Activated naive CD4-positive, alpha-beta T cell treated with Interleukin-2 at 50 U/mL for 16 hours (primary cell): Measurements from ENCODE around the gene DDX21.
A peak's percentile ranks its signal among the peaks of the same experiment; 100 is the strongest.
"Not testable (repeated sequence)": the region's sequence is repeated elsewhere in the genome, so short reads cannot be mapped to it uniquely, and the experiment has no call there.

ENCODE experiments used
- DNase-seq: peaks from one replicate; pipeline ENCODE4 v3.0.0-alpha.2; 2020

The DDX21 gene

DNA sequence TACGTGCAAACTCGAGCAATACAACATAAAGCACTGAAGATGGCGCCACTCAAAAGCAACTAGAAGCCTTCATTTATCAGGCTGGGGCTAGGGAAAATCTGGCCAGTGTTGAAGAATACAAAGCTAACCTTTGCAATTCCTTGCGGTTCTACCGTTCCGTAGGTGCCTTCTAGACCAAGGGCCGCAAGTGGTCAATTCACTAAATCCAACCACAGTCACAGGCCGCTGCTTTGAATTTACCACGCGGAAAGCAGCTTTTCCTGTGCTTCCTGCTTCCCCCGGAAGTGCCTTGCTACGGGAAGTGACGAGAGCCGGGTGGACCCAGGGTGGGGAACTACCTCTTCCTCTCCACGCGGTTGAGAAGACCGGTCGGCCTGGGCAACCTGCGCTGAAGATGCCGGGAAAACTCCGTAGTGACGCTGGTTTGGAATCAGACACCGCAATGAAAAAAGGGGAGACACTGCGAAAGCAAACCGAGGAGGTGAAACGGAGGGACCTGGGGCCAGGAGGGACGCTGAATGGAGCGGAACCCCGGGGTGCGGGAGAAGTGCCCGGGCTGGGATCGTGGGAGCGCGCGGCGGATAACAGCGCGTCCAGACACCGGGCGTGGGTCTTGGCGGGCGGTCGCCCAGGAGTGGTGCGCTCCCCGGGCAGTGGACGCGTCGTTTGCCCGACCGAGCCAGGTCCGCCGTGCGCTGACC lies at the start of gene DDX21:
TSS of gene DDX21 (plus strand) at position 339 of the 701 bp plus-strand sequence. CDS start at position 395, 56 bp downstream.
- DNase-seq = peak; percentile 91

DNA sequence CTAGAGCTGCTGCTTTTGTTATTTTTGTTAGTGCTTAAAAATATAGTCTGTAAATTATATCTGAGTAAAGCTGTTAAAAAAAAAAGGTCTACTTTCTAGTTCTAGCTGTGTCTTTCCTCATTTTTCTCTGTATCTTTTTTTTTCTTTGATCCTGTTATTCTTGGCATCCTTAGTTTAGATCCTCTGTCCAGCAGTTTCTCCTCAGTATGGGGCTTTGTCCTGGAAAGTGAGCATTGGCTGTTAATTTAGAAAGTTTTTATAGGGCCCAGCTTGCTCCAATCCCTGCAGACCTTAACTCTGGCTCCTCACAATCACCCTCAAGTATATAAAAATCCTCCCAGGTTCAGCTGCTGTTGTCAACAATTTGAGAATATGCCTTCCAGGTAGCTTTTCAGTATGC lies 31.4 kb upstream of the DDX21 start:
- no peak for DNase-seq

DNA sequence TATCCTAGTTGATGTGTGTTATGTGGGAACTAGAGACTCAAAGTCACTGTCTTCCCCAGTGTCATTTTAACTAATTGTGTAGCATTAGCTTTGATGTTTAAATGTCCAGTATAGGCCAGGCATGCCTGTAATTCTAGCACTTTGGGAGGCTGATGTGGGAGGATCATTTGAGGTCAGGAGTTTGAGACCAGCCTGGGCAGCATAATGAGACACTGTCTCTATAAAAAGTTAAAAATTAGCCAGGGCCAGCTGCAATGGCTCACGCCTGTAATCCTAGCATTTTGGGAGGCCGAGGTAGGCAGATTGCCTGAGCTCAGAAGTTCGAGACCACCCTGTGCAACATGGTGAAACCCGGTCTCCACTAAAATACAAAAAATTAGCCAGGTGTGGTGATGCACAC lies 30.5 kb upstream of the DDX21 start:
- no peak for DNase-seq

DNA sequence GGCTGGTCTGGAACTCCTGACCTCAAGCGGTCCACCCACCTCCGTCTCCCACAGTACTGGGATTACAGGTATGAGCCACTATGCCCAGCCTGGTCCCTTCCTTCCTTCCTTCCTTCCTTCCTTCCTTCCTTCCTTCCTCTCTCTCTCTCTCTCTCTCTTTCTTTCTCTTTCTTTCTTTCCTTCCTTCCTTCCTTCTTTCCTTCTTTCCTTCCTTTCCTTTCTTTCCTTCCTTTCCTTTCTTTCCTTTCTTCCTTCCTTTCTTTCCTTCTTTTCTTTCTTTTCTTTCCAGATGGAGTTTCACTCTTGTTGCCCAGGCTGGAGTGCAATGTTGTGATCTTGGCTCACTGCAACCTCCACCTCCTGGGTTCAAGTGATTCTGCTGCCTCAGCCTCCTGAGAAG lies 26.8 kb upstream of the DDX21 start:
- DNase-seq = not testable (repeated sequence)

DNA sequence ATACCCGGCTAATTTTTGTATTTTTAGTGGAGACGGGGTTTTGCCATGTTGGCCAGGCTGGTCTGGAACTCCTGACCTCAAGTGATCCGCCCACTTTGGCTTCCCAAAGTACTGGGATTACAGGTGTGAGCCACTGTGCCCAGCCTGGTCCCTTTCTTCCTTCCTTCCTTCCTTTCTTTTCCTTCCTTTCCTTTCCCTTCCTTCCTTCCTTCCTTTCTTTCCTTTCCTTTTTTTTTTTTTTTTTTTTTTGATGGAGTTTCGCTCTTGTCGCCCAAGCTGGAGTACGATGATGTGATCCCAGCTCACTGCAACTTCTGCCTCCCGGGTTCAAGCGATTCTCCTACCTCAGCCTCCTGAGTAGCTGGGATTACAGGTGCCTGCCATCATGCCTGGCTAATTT lies 26.1 kb upstream of the DDX21 start:
- not testable (repeated sequence) for DNase-seq

DNA sequence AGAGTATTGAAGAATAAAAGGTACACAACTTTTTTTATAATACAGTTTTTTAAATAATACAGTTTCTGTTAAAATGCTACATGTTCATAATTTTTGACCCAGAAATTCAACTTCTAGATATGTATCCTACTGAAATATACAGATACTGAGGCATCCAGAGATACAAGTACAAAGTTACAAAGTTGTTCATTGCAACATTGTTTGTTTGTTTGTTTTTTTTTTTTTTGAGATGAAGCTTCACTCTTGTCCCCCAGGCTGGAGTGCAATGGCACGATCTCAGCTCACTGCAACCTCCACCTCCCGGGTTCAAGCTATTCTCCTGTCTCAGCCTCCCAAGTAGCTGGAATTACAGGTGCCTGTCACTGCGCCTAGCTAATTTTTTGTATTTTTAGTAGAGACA lies 23.1 kb upstream of the DDX21 start:
- not testable (repeated sequence) for DNase-seq

DNA sequence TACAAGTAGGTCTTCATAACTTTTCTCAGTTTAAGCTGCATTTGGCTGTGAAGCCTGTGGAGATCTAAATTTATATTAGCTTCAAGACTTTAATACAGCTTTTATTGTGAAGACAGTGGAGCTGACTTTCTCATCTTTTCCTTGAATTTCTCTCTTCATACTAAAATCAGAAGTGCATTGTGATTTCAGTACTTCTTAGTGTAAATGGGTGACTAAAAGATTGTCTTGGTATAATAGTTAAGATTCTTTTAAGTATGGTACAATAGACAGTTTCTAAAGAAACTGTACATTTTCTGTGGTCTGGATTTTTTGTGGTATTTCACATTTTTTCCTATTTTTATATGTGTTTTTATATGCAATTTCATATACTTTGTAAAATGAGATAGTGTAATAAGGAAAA lies 21.0 kb upstream of the DDX21 start:
- DNase-seq = no peak

DNA sequence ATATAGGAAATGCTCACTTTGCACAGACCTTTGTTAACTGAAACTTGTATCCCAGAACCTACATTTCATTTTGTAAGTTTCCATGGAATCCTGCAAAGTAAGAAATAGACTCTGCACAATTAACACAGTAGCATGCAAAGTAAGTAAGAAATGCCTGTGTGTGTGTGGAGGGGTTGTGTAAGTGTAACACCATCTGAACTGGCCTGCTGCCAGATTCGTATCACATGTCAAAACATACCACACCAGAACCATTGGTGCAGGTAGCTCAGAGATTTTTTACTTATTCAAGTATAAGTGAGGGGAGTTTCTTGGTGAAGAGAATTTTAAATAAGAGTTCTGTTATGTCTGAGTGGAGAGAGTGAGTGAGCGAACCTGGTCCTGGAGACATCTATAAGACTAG lies 17.9 kb upstream of the DDX21 start:
- no peak for DNase-seq

DNA sequence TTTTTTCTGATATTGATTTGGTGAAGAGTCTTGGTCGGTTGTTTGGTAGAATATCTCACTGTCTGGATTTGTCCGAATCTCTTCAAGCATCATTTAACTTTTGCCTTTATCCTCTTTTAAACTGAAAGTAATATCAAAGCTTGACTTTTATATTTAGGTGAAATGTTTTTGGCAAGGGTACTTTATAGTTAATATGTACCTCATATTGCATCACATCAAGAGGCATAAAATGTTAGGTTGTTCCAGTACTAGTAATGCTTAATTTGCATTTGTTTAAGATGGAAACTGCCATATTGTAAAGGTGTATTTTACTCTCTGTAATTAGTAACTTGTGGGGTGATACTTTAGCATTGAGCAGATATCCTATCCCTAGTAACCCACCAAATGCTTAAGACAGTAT lies 17.1 kb upstream of the DDX21 start:
- DNase-seq = no peak

DNA sequence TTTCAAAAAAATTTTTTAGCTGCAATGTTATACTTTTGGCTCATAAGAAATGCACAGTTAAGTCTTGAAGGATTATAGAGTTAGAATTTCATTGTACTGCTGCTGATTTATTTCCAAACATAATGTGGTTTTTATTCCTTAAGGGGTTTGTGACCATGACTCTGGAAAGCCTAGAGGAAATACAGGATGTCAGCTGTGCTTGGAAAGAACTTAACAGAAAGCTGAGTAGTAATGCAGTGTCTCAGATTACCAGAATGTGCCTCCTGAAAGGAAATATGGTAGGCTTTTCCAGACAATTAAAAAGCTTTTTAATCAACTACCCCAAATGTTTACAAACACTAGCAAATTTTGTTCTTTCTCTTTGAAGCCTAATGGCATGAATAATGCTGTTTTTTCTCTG lies 15.1 kb upstream of the DDX21 start:
- not testable (repeated sequence) for DNase-seq

DNA sequence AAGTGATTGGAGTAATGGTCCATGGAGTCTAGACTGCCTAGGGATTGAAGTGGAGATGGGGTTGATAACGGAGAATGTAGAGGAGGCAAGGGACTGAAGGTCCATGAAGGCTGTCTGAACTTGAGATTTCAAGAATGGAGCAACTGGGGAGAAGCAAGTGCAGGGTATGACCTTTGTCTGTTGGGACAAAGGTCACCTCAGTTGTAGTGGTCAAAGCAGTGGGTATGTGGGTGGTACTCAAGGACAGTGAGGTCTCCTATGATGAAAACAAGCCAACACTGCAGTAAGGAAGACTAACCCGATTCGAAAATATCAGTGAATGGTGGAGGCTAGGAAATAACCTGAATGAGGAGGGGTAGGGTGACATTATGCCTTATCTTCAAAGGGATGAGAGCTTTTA lies 5.4 kb upstream of the DDX21 start:
- DNase-seq = no peak

DNA sequence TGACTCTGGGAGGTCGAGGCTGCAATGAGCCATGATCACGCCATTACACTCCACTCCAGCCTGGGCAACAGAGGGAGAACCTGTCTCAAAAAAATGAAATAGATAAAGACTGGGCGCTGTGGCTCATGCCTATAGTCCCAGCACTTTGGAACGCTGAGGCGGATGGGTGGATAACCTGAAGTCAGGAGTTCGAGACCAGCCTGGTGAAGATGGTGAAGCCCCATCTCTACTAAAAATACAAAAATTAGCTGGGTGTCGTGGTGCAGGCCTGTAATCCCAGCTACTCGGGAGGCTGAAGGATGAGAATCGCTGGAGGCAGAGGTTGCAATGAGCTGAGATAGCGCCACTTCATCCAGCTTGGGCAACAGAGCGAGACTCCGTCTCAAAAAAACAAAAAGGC lies 1.1 kb upstream of the DDX21 start:
- DNase-seq = no peak

DNA sequence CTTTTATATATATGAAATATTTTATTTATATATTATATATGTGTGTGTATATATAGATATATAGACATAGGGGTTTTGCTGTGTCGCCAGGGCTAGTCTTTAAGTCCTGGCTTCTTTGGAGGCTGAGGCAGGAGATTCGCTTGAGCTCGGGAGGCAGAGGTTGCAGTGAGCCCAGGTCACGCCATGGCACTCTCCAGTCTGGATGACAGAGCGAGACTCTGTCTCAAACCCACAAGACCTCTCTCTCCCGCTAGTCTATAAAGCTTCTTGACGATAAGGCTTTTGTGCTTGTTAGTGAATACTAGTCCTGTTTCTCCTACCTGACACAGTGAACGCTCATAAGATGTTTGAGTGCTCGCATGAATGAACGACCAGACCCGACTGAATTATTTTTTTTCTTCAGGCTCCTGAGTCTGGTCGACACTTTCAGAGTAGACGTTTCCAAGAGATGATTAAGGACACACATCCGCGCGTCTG lies 577 bp upstream of the DDX21 start:
- peak; percentile 20 for DNase-seq

DNA sequence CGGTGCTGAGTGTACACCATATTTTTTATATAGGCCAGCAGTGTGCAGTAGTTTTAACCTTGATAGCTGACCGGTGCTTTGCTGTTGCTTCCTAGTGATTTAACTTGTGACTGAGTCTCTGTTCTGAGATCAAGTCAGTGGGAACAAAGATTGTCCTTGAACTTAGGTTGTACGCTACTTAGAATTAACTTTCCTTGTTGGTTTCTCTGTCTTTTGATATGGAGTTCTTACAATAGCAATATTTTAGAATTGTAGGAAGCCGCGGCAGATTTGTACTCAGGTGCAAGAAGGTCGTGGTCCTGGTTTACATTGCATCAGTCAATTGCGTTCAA lies 1.3 kb downstream of the DDX21 start:
- no peak for DNase-seq

DNA sequence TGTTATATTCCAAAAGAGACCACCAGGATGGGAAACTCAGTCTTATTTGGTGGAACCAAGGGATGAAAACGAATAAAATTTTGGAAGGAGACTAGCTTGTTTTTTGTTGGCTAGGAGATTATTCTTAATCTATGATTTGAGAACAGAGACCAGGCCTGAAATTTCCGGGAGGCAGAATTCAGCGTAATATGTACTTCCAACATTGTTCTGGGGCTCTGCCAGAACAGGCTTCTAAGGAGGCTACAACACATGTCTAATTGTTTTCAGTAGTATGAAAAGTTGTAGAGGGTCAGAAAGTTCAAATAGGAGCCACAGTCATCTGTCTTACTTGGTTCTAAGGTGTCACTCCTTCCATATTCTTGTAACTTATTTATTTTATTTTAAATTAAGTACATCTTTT lies 1.7 kb downstream of the DDX21 start:
- no peak for DNase-seq

DNA sequence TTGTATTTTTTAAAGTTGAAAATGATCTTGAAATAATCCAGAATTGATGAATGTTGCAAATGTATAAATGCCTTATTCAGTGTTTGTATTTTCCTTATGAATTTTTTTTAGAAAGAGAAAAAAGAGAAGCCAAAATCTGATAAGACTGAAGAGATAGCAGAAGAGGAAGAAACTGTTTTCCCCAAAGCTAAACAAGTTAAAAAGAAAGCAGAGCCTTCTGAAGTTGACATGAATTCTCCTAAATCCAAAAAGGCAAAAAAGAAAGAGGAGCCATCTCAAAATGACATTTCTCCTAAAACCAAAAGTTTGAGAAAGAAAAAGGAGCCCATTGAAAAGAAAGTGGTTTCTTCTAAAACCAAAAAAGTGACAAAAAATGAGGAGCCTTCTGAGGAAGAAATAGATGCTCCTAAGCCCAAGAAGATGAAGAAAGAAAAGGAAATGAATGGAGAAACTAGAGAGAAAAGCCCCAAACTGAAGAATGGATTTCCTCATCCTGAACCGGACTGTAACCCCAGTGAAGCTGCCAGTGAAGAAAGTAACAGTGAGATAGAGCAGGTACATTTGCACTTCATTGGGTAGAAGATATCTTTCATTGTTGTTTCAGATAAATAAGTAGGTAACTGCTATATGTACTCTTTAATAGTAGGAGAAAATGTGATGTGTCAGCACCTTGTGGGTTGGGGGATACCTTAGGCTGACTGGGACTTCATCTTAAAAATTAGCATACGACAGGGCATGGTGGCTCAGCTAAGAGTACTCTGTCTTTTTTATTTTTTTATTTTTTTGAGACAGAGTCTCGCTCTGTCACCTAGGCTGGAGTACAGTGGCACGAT lies 3.9 kb downstream of the DDX21 start:
- no peak for DNase-seq

DNA sequence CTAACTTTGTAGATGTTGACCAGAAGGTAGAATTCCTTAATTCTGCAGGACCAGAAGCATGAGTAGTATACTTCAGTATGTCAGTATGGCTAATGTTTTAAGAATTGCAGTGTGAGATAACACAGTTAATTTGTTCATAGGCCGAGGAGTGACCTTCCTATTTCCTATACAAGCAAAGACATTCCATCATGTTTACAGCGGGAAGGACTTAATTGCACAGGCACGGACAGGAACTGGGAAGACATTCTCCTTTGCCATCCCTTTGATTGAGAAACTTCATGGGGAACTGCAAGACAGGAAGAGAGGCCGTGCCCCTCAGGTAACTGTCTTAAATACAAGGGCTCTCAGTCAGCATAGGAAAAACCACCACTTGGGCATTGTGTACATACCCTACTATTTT lies 7.2 kb downstream of the DDX21 start:
- DNase-seq = no peak

DNA sequence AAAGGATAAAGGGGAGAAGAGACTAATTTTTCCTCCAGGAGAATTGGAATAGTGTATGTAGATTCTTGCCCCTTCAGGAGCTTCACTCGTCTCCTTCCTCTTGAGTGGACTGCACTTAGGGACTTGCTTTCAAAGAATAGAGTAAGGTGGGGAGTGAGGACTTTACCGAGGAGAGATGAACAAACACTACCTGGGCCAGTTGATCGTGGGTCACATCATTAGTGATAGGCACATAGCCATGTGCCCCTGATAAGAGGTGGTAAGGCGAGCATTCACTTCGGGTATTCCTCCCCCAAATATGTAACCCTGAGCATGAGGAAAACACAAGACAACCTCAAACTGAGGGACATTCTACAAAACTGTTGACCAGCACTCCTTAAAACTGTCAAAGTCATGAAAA lies 18.0 kb downstream of the DDX21 start:
- no peak for DNase-seq

DNA sequence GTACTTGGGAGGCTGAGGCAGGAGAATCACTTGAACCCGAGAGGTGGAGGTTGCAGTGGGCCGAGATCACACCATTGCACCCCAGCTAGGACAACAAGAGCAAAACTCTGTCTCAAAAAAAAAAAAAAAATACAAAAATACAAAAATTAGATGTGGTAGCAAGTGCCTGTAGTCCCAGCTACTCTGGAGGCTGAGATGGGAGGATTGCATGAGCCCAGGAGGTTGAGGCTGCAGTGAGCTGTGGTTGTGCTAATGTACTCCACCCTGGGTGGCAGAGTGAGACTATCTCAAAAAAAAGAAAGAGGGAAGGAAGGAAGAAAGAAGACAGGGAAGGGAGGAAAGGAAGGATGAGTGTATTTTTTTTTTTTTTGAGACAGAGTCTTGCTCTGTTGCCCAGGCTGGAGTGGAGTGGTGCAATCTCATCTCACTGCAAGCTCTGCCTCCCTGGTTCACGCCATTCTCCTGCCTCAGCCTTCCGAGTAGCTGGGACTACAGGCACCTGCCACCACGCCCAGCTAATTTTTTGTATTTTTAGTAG lies 20.0 kb downstream of the DDX21 start:
- not testable (repeated sequence) for DNase-seq

DNA sequence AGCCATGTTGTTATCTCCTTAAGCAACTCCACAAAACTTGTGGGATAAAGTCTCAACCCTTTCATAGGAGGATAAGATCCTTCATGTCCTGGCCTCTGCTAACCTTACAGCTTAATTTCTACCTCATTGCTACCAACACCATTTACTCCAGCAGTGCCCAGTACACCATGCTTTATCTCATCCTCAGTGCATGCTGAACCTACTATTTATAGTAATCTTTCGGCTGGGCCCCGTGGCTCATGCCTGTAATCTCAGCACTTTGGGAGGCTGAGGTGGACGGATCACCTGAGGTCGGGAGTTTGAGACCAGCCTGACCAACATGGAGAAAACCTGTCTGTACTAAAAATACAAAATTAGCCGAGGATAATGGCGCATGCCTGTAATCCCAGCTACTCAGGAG lies 23.8 kb downstream of the DDX21 start:
- DNase-seq = not testable (repeated sequence)

DNA sequence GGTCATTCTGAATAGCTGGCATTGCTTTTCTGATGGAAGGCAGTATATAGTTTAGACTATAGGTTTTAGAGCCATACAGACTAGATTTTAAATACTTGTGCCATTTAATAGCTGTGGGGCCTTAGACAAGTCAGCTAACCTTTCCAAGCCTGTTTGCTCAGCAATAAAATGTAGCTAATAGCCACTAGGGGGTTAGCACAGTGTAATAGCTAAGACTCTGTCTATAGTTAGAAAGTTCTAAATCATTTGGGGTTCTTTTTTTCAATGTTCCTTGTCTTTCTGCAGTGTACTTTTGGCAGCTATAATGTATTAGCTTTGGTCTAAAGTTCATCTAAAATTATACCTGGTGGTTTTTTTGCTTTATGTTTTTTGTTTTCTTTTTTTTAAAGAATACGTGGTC lies 25.1 kb downstream of the DDX21 start:
- DNase-seq = no peak

DNA sequence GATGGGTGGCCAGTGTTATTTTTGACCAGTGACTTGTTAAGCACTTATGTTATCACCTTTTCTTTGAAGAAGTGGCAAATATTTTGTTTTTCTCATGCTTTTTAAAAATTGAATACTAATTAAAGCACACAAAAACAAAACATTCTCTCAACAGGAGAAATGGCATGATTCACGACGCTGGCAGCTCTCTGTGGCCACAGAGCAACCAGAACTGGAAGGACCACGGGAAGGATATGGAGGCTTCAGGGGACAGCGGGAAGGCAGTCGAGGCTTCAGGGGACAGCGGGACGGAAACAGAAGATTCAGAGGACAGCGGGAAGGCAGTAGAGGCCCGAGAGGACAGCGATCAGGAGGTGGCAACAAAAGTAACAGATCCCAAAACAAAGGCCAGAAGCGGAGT lies 26.4 kb downstream of the DDX21 start:
- DNase-seq = no peak

DNA sequence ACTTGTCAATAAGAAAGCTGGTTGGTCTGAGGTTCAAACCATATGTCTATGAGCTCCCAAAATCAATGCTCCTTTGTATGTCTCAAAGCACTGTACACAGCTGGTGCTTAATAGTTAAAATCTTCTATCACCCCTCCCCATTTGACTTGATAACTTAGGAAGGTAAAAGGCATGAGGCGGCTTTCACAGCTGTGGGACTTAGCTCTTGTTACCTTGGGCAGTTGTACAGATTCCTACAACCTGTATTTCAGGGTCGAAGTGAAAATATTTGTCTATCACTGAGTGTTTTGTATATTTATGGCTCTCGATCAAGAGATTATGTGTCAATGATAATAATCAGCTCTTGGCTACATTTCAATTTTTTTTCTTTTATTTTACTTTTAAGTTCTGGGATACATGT lies 31.6 kb downstream of the DDX21 start:
- no peak for DNase-seq
